Measurements from ENCODE around the gene CDH26. TPM values are rescaled to one million over a fixed set of nuclear protein-coding genes. Genes with fewer than 3 reads are reported as not detected.

The CDH26 gene
- total and polyA plus RNA-seq, 2 experiments from 2014 or later, result 0.38 to 1.6 TPM

- H3K4me1 ChIP-seq (ENCODE audit: low read depth), result peaks cover 8% of the 10 kb centered on the region
- H3K27me3 ChIP-seq, result no peaks in the 10 kb centered on the region
- H3K36me3 ChIP-seq, result no peaks in the 10 kb centered on the region
- no peak for TF ChIP-seq CTCF (IDR thresholded peaks at IDR 0.05; ENCODE audit: low read depth, low read length)
- DNase-seq (ENCODE audit: low read depth in 1 of 2, low spot score in 1 of 2), result peak in 1 of 2 donors; percentile 38
- H3K4me3 ChIP-seq, result no peak overlapping the region
- no peaks in the 10 kb centered on the region for H3K9me3 ChIP-seq (ENCODE audit: low read depth)
- no peak overlapping the region for H3K27ac ChIP-seq
Observed at GRCh38 chr20:60060593-60060992, 102.4 kb downstream of the CDH26 start.

GRCh38 chr20:60062431-60063047, 104.3 kb downstream of the CDH26 start:
- no peak overlapping the region for H3K4me3 ChIP-seq
- no peaks in the 10 kb centered on the region for H3K9me3 ChIP-seq (ENCODE audit: low read depth)
- no peaks in the 10 kb centered on the region for H3K36me3 ChIP-seq
- peaks cover 8% of the 10 kb centered on the region for H3K4me1 ChIP-seq (ENCODE audit: low read depth)
- no peaks in the 10 kb centered on the region for H3K27me3 ChIP-seq
- TF ChIP-seq CTCF (IDR thresholded peaks at IDR 0.05; ENCODE audit: low read depth, low read length), result no peak
- H3K27ac ChIP-seq, result no peak overlapping the region
- DNase-seq (ENCODE audit: low read depth in 1 of 2, low spot score in 1 of 2), result peak in 1 of 2 donors; percentile 3

GRCh38 chr20:60063048-60063451, 104.8 kb downstream of the CDH26 start:
- Histone ChIP-seq H3K36me3 (no peaks in the 10 kb centered on the region), H3K27ac (no peak overlapping the region), H3K4me3 (no peak overlapping the region), H3K4me1 (ENCODE audit: low read depth) (peaks cover 8% of the 10 kb centered on the region), H3K27me3 (no peaks in the 10 kb centered on the region), H3K9me3 (ENCODE audit: low read depth) (no peaks in the 10 kb centered on the region)
- peak in 1 of 2 donors; percentile 30 for DNase-seq (ENCODE audit: low read depth in 1 of 2, low spot score in 1 of 2)
- TF ChIP-seq CTCF (IDR thresholded peaks at IDR 0.05; ENCODE audit: low read depth, low read length), result no peak

- DNase-seq (ENCODE audit: low read depth in 1 of 2, low spot score in 1 of 2), result no peak
Observed at GRCh38 chr20:60063739-60064380, 105.6 kb downstream of the CDH26 start.

More at GRCh38 chr20:60063739-60064380, 105.6 kb downstream of the CDH26 start:
- no peaks in the 10 kb centered on the region for H3K36me3 ChIP-seq
- no peaks in the 10 kb centered on the region for H3K9me3 ChIP-seq (ENCODE audit: low read depth)
- no peak overlapping the region for H3K4me3 ChIP-seq
- TF ChIP-seq CTCF (IDR thresholded peaks at IDR 0.05; ENCODE audit: low read depth, low read length), result no peak
- H3K27ac ChIP-seq, result no peak overlapping the region
- H3K27me3 ChIP-seq, result no peaks in the 10 kb centered on the region
- no peaks in the 10 kb centered on the region for H3K4me1 ChIP-seq (ENCODE audit: low read depth)

Other genes starting within 250 kb of the CDH26 start
- gene SYCP2, start 24.8 kb upstream of the CDH26 start, total RNA-seq, result 0.14 TPM in 1 of 2 replicates, not detected in the other
- 0.07 and 0.60 TPM in 2 replicates for gene SYCP2, start 24.8 kb upstream of the CDH26 start, polyA plus RNA-seq
- gene PPP1R3D, start 18.1 kb upstream of the CDH26 start, total RNA-seq, result 10.4 and 10.6 TPM in 2 replicates
- gene PPP1R3D, start 18.1 kb upstream of the CDH26 start, polyA plus RNA-seq, result 4.3 and 6.7 TPM in 2 replicates
- gene FAM217B, start 18.0 kb upstream of the CDH26 start, total RNA-seq, result 11.3 and 12.3 TPM in 2 replicates
- 22.0 and 25.2 TPM in 2 replicates for gene FAM217B, start 18.0 kb upstream of the CDH26 start, polyA plus RNA-seq